ENCODE measurements around the gene ARHGAP28.

DNA sequence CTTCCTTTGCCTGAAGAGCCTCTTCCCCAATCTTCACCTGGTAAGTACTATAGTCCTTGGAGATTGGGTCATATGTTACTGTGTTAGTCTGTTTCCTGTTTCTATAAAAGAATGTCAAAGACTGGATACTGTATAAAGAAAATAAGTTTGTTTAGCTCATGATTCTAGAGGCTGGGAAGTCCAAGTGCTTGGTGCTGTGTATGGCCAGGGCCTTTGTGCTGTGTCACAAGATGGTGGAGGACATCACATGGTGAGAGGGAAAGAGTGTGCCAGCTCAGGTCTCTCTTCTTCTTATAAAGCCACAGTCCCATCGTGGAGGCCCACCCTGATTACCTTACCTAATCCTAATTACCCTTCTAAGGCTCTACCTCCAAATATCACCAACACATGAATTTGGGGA, 20.9 kb downstream of the ARHGAP28 start:
- TF ChIP-seq SMC3 (IDR thresholded peaks at IDR 0.05; ENCODE audit: borderline replicate concordance, low read length): no peak
- TF ChIP-seq SRF (IDR thresholded peaks at IDR 0.05; ENCODE audit: low read depth in 2 of 2, low read length in 2 of 2): no peak
- no peak for TF ChIP-seq CTCF (IDR thresholded peaks at IDR 0.05 in 2 of 3, conservative IDR thresholded peaks at IDR 0.05 in 1 of 3; ENCODE audit: control insufficient read depth in 2 of 3, extremely low read depth in 1 of 3, insufficient read depth in 1 of 3, low read depth in 3 of 3, low read length in 3 of 3)
- TF ChIP-seq ZNF274 (IDR thresholded peaks at IDR 0.05; ENCODE audit: insufficient read depth, insufficient read length): no peak
- TF ChIP-seq, protein P1, sequence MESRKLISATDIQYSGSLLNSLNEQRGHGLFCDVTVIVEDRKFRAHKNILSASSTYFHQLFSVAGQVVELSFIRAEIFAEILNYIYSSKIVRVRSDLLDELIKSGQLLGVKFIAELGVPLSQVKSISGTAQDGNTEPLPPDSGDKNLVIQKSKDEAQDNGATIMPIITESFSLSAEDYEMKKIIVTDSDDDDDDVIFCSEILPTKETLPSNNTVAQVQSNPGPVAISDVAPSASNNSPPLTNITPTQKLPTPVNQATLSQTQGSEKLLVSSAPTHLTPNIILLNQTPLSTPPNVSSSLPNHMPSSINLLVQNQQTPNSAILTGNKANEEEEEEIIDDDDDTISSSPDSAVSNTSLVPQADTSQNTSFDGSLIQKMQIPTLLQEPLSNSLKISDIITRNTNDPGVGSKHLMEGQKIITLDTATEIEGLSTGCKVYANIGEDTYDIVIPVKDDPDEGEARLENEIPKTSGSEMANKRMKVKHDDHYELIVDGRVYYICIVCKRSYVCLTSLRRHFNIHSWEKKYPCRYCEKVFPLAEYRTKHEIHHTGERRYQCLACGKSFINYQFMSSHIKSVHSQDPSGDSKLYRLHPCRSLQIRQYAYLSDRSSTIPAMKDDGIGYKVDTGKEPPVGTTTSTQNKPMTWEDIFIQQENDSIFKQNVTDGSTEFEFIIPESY (IDR thresholded peaks at IDR 0.05): no peak
- TF ChIP-seq, protein P2, sequence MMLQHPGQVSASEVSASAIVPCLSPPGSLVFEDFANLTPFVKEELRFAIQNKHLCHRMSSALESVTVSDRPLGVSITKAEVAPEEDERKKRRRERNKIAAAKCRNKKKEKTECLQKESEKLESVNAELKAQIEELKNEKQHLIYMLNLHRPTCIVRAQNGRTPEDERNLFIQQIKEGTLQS (IDR thresholded peaks at IDR 0.05; ENCODE audit: borderline replicate concordance, extremely low read depth, low read depth, low read length): no peak
- no peak for TF ChIP-seq EP300 (IDR thresholded peaks at IDR 0.05; ENCODE audit: borderline replicate concordance in 1 of 2, control insufficient read depth in 1 of 2, low read depth in 2 of 2, low read length in 2 of 2)
- TF ChIP-seq POLR2A (IDR thresholded peaks at IDR 0.05; ENCODE audit: low read depth, low read length): no peak
- no peak for TF ChIP-seq CBX3 (IDR thresholded peaks at IDR 0.05; ENCODE audit: borderline replicate concordance, low read depth)
- TF ChIP-seq, protein P3, sequence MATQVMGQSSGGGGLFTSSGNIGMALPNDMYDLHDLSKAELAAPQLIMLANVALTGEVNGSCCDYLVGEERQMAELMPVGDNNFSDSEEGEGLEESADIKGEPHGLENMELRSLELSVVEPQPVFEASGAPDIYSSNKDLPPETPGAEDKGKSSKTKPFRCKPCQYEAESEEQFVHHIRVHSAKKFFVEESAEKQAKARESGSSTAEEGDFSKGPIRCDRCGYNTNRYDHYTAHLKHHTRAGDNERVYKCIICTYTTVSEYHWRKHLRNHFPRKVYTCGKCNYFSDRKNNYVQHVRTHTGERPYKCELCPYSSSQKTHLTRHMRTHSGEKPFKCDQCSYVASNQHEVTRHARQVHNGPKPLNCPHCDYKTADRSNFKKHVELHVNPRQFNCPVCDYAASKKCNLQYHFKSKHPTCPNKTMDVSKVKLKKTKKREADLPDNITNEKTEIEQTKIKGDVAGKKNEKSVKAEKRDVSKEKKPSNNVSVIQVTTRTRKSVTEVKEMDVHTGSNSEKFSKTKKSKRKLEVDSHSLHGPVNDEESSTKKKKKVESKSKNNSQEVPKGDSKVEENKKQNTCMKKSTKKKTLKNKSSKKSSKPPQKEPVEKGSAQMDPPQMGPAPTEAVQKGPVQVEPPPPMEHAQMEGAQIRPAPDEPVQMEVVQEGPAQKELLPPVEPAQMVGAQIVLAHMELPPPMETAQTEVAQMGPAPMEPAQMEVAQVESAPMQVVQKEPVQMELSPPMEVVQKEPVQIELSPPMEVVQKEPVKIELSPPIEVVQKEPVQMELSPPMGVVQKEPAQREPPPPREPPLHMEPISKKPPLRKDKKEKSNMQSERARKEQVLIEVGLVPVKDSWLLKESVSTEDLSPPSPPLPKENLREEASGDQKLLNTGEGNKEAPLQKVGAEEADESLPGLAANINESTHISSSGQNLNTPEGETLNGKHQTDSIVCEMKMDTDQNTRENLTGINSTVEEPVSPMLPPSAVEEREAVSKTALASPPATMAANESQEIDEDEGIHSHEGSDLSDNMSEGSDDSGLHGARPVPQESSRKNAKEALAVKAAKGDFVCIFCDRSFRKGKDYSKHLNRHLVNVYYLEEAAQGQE (IDR thresholded peaks at IDR 0.05; ENCODE audit: low read depth, low read length): no peak
